Astrocyte of the cerebellum (primary cell): ENCODE measurements around the gene LASP1.
"Not testable (repeated sequence)": the region's sequence is repeated elsewhere in the genome, so short reads cannot be mapped to it uniquely, and the experiment has no call there.

Source experiments
- DNase-seq: peaks from one replicate; pipeline ENCODE4 v3.0.0-alpha.2; 2011; ENCODE audit warnings: low read depth
- H3K4me3 ChIP-seq: 2 replicates; pipeline ENCODE4 v1.5.1; 2011; ENCODE audit warnings: mild to moderate bottlenecking, low read depth, low read length, moderate library complexity
- CTCF ChIP-seq: IDR thresholded peaks from 2 replicates; pipeline ENCODE4 v1.5.1; 2012; ENCODE audit warnings: low read length, low read depth, moderate library complexity, mild to moderate bottlenecking; ENCODE audit errors: missing control alignments
- in situ Hi-C: cut with HindIII; loops from 2 replicates; pipeline ENCODE4 v1.10.0; 2017; ENCODE audit warnings: low sequenced_read_pairs

LASP1 gene

GRCh38 chr17:38848939-38849605, 20.8 kb upstream of the LASP1 start:
- in situ Hi-C loops: no loop called here
- no peak for DNase-seq

GRCh38 chr17:38850374-38850773, 19.5 kb upstream of the LASP1 start:
- TF ChIP-seq CTCF: no peak
- in situ Hi-C loops: no loop called here
- no peak overlapping the region for H3K4me3 ChIP-seq
- no peak for DNase-seq

More at GRCh38 chr17:38848939-38849605, 20.8 kb upstream of the LASP1 start:
- no peak overlapping the region for H3K4me3 ChIP-seq
- no peak for TF ChIP-seq CTCF

- no peak for DNase-seq
- in situ Hi-C loops: no loop called here
- peak overlapping the region; percentile 63 for H3K4me3 ChIP-seq
- TF ChIP-seq CTCF: no peak
Observed at GRCh38 chr17:38851434-38851833, 18.4 kb upstream of the LASP1 start.

GRCh38 chr17:38852771-38853291, 17.0 kb upstream of the LASP1 start:
- H3K4me3 ChIP-seq: peak overlapping the region; percentile 63
- TF ChIP-seq CTCF: no peak
- no peak for DNase-seq
- in situ Hi-C loops: no loop called here

GRCh38 chr17:38853292-38854219, 16.3 kb upstream of the LASP1 start, which contains the start of gene RPL23:
Gene RPL23 (minus strand): TSS chr17:38853721. CDS start chr17:38853710, 11 bp downstream.
- in situ Hi-C loops: no loop called here
- DNase-seq: peak; percentile 94
- no peak for TF ChIP-seq CTCF
- peak within 1 kb of the TSS; percentile 63 for H3K4me3 ChIP-seq

- in situ Hi-C loops, H3K4me3 ChIP-seq: not testable (repeated sequence)
- peak; percentile 73 for DNase-seq
Observed at GRCh38 chr17:38855101-38855714, 14.7 kb upstream of the LASP1 start.
